ENCODE measurements around the gene C6orf89.

The C6orf89 gene, protein sequence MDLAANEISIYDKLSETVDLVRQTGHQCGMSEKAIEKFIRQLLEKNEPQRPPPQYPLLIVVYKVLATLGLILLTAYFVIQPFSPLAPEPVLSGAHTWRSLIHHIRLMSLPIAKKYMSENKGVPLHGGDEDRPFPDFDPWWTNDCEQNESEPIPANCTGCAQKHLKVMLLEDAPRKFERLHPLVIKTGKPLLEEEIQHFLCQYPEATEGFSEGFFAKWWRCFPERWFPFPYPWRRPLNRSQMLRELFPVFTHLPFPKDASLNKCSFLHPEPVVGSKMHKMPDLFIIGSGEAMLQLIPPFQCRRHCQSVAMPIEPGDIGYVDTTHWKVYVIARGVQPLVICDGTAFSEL

DNA sequence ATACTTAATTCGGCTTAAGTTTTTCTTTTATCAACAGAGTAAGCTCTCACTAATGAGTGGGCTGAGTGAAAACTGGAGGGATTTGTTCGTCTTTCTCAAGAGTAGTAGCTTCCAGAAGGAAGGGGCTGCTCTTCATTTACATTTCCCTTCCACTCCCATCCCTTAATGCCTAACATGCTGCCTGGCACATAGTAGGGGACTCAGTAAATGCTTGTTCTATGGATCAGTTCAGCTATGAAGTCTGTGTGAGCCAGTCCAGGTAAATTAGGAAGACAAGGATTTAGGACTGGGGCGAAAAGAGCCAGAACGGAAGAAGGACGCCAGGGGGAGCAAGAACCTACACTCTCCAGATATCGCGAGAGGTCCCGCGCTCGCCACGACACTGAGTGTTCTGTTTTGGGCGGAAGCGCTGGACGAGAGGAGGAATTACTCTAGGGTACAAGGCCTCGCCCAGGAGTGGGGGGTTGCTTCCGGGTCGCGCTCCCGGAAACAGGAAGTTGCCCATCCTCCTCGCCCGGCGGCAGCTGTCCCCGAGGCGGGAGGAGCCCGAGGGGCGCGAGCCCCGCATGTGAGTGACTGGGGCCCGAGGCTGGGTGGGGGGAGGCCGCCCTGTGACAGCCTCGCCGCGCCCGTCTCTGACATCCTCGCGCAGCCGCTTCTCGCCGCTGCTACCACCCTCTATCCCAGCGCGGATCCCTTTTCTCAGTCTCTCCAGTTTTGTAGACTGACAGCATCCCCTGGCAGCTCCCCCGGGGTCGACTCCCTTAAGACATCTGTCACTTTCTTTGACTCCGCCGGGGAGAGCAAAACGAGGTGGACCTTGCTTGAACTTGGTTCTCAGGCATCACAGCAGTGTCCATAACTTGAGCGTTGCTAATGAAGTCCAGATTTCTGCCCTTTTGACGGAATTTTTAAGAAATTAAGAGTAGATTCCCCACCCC, at the start of gene C6orf89:
Gene C6orf89 (plus strand): TSS at position 492 of the 941 bp plus-strand sequence. CDS start 13,493 bp downstream, outside the sequence.
- peak; percentile 100 for DNase-seq

DNA sequence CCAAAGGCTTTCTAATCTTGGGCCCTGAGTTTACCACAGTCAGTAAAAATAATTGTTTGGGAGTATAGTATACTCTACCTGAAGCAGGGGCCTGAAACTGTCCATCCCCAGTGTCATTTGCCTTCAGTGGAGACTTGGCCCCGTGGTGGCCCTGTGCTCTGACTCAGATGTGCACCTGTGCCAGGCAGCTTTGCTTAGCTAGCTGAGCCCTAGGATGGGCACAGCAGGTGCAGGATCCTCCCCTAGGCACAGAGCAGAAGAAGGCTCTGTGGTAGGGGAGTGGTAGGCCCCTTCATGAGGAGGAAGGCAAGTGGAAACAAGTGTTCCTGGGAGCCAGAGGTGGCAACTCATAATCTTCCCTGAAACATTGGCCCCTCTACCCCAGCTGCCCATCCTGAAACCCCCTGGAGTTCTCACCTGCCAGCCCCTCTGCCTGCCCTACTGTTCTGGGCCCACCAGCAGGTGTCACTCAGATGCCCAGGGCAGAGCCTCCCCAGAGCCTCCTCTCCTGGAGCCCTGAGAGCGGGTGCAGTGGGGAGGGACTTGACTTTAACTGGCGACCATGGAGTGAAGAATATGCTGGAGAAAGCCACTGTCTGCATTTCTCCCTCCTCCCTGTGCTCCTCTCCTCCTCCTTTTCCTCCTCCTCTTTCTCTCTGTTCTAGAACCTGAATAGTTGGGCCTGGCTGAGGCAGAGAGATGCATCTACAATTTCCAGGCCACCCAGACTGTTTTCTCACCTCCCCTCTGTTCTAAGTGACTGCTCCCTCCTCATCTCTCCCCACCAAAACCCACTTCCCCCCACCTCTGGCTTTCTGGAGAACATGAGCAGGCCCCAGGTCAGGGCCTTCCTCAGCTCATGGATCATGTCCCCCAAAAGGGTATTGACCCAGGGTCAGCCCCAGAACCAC, 49.4 kb upstream of the C6orf89 start:
- DNase-seq = no peak

DNA sequence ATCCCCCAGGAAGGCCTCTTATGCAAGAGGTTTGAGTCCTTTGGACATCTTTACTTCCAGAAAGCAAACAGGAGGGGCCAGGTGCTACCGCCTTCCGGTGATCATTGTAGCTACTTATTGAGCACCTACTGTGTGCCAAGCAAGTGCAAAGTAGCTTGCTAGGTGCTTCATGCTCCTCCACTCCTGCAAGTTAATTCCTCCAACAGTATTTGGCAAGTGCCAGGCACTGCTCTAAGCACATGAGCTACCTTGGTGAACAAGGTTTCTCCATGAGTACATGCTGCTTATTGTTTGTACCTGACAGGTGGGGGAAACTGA, 48.8 kb upstream of the C6orf89 start:
- no peak for DNase-seq

DNA sequence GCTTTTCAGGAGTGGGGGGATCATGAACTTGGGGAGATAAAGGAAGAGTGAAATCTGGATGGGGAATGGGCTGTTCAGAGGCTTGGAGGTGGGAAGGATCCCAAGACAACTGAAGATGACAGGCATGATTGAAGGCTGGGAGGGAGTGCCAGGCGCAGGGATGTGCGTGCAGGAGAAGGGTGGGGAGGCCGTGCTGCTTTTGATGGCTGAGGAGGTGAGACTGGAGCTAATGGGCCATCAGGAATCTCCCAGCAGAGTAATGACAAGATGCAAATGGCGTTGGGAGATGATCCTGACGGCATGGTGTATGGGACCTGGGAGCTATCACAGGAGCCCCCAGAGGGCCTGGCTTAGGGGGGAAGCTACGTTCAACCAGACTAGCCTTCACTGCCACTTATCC, 48.1 kb upstream of the C6orf89 start:
- no peak for DNase-seq

DNA sequence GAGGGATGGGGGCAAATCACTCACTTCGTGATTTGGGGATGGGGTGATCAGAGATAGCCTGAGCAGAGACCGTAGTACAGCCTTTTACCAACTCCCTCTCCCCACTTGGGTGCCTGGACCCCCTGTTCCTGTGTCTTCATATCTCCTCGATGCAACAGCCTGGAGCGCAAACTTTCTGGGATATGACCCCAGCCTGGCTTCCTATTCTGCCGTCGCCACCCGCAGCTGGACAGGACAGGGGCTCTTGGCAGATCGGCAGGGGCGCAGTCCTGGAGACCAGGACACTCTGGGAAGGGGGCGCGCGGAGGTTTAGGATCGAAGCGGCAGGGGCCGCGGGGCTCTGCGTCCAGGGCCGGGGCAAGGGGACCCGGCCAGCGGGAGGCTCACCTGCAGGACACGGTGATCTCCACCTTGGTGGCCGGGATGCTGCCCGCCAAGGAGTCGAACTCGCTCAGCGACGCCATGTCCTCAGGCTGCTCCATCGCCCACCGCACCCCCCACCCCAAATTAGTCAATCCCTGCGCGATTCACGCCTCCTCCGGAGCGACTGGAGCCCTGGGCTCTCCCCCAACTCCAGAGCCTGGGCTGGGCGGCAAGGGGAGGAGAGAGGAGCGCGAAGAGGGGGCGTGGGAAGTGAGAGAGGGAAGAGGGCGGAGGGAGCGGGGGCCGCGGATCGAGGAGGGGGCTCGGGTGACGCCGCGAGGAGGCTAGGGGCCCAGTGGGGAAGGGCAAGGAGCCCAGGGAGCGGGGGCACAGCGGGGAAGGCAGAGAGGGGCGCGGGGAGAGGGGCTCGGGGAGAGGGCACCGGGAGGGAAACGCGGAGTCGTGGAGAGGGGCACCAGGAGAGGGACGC, 46.6 kb upstream of the C6orf89 start, which contains the start of gene CPNE5:
Gene CPNE5 (minus strand): TSS at position 549 of the 853 bp plus-strand sequence. CDS start 67 bp downstream, at position 482.
- peak; percentile 66 for DNase-seq

DNA sequence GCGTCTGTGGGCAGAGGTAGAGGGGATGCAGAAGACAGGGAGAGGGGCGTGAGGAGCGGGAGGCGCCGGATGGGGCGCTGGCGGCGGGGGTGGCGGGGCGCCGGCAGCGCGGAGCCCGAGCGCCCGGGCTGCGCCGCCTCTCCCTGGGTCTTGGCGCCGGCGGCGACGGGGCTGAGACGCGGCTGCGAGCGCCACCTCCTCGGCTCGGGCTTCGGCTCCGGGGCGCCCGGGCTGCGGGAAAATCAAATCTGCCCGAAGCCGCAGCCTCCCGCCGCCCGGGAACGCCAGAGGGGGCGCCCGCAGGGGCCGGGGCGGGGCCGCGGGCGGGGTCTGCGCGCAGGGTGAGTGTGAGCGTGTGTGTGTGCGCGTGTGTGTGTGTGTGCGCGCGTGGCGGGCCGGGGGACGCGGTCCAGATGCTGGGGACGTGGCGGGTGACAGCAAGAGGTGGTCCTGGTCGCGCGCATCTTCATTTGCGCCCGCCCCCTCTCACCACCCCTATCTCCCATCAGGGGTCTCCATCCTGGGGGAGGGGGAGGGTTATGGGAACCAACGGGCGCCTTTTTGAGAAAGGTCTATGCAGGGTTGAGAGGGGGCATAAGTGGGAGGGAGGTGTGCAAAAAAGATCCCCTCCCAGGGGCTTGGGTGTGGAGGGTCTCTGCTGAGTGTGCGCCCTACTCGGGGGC, 45.9 kb upstream of the C6orf89 start:
- peak; percentile 70 for DNase-seq

DNA sequence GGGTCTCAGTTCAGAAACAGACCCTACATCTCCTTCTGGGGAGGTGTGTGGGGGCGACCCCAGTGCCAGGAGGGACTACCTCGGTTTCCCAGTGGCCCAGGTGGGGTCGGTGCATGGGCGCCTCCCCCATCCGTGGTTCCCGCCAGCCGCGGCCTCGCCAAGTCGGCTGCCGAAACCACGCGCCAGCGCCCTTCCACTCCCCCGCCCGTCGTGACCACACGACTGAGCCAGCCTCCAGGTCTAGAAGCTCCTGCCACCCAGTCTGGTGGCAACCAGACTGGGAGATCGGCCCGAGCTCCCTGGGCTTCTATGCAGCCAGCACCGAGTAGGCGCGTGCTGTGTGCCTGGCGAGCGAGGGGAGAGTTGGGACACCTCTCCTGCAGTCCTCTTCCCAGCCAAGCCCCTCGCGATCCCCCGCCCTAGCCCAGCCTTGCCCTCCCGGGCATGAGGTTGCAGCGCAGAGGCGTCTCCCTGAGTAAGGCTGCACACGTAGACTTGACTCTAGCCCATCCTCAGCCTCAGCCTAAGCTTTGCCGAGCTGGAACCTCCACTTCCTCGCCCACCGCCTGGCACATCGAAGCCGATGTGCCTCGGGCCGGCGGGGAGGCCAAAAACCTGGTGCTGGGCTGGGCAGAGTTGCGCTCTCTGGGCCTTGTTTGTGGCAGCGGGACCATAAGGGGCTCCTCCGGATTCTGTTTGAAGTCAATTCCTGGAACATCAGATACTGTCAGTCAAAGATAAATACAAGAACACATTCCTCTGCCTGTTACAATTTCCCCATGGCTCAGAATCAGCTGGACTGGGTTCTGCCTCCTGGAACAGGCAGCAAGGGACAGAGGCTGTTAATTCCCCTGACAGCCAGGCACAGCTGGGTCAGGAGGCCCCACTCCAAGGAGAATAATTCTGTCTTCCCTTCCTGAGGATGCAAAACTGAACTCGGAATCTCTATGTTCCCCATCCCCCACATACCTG, 45.0 kb upstream of the C6orf89 start:
- no peak for DNase-seq

DNA sequence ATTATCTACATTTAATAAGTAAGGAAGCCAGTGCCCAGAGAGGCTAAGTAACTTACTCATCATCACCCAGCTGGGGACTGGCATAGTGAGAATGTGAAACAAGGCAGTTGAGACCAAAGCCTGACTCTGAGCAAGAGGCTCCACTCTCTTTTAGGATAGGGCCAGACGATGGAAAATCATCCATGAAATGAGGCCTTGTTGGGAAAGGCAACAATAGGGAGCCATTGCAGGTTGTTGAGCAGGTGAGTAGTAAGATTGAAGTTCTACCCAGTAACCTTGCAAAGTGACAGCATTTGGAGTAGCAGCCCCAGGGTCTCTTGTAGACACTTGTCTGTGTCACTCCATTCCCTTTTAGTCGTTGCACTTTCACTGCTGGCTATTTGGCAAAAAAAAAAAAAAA, 44.0 kb upstream of the C6orf89 start:
- DNase-seq = no peak

DNA sequence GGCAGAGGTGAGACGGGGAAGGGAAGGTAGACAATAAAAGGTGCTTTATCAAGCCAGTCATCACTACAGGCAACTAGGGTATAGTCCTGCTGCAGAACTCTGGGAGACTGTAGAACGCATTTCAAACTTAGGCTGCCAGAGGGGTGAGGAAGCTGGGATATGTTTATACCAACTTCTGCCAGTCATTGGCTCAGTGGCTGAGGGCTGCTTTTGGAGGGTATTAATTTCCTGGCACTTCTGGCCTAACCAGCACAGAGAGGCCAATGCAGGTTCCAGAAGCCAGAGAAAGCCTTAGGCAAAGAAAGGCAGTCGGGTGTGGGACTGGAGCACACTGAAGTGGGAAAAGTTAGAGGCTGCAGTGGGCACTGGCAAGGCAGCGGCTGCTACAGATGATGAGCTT, 42.6 kb upstream of the C6orf89 start:
- DNase-seq = no peak

DNA sequence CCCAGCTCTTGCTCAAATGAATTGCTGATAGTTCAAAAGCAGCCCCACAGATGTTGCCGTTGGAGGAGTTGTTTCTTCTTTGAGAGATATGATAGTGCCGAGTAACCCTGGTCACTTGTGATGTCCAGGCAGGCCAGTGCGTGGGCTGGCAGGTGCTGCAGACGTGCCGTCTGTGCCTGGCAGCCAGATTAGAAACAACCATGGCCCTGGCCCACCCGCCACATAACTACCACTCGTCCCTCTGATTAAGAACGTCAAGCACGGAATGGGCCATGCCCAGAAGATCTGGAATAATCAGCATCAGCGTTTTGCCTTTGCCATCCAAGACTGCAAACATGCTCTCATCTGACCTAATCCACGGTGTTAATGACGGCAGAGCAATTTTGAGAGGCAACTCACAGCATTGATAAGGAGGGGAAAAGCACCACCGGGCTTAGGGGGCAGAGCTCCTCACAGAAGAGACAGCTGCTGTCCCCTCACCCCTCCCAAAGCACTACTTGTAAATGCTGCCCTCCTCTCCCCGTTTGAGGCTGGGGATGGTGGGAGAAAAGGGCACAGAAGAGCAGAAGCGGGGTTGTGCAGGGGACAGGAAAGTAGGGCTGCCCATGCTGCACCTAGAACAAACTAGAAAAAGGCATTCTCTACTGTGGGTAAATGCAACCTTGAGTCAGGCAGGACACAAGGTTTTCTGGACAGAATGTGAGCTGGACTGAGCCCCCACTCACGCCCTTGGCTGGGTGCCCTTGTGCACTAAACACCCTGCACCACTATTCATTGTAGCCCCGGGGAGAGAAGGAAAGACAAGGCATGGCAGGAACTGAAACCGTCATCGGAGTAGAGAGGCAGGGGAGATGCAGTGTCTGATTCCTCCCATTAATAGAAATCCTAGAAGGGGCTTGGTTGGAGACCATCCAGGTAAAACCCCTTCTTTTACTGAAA, 41.3 kb upstream of the C6orf89 start:
- peak; percentile 72 for DNase-seq

DNA sequence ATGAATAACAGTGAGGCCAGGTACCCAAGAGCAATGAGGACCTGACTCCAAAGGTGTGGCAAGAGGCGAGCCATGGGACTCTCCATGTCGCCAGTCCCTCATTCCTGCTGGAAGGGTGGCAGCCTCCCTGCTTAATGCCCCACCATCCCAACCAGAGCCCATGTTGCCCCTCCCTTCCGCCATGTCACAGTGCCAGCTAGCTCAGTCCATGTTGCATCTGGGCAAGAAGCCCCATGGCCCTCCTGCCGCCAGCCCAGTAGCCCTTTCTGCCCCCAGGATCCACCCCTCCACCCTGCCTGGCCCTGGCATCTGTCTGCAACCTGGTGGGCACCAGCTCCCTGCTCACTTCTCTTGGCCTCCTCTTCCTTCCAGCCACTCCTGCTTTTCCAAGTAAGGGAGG, 40.5 kb upstream of the C6orf89 start:
- no peak for DNase-seq

DNA sequence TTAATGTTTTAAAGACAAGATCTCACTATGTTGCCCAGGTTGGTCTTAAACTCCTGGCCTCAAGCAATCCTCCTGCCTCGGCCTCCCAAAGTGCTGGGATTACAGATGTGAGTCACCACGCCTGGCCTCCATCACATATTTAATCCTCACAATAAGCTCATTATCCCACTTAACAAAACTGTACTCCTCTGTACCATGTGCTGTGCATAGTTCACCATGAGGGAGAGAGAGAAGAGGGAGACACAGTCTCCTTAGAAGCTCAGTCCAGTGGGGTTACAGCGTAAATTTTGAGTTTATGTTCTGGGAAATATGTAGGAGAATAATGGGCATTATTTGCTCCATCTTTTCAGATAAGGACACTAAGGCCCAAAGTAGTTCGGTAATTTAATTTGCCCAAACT, 38.6 kb upstream of the C6orf89 start:
- DNase-seq = peak; percentile 92

DNA sequence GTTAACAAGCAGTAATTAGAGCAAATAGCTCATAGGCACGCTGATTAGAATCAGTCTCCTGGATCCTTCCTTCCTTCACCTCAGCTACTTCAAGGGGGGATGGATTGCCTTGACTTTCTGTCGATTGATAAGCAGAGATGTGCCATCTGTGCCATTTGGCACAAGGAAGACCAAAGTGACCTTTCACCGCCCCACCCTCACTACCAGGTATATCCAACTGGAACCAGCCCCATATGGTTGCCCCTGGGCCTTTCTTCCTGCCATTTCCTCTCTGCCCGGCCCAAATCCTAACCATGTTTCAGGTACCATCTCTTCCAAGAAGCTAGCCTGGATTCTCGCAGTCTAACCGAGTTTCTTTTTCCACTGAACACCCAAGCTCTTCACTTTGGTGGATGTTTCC, 37.8 kb upstream of the C6orf89 start:
- DNase-seq = no peak

DNA sequence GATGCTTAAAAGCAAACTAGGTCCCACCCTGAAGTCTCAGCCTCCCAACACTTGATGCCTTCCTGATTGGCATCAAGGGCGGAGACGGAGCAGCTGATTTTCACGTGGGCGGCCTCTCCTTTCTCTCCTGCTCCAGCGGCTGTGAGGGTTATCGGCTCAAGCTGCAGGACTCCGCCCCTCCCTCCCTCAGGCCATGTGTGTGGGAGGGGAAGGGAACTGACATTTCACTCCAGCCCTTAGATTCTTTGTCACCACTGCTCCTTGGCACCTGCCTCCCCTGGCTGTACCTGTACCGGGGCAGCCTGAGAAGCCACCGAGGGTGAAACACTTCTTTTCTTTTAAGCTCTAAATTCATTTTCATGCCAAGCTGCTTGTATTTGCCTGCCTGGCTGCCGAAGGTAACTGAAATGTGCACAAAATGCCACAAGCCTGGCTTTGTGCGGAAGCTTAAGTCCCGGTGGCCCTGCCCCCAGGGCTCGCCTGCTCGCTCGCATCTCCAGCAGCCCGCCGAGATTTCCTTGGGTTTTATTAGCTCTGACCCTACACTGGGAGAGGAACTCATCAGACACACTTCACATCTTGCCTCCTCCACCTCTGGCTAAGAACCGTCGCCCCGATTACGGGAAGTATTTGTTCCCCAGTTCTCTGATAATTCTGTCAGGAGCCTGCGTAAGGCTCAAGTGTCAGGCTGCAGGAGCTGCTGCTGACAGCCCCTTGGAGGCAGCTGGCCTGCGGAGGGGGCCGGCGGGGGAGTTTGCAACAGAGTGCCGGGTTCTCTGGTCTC, 36.9 kb upstream of the C6orf89 start:
- DNase-seq = peak; percentile 96

DNA sequence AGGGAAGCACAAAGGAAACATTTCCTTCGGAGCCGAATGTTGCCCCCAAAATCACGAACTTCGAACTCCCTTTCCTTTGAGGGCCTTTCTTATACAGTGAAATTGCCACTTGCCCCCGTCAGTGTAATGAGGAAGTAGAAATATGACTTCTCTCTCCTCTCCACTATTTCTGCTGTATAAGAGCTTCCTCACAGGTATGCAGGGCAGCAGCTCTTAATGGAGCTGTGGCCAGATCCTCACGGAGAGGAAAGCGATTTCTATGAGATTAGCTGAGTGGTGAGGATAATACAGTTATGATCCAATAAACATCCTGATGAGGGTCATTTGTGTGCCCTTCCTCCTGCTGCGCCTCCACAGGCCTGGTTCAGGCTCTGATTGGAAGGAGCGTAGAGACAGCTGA, 35.7 kb upstream of the C6orf89 start:
- peak; percentile 88 for DNase-seq

DNA sequence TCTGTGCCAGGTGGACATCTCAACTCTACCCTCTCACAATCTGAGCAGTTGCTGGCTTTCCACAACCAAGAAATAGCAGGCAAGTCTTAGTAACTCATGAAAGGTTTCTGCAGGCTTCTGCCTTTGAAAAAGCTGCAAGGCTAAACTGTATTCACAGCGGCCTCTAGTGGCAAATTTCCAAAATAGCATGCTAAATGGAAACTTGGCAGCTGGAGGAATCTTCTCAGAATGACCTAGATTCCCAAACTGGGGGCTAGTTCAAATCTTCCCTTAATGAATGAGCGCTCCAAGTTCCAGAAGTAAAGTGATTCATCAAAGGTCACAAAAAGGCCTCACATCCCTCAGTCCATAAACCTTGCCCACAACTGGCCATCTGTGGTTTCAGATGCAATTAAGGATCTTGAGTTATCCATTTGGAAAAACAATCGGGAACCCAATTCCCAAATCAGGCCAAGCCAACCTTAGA, 34.6 kb upstream of the C6orf89 start:
- DNase-seq = peak; percentile 88

DNA sequence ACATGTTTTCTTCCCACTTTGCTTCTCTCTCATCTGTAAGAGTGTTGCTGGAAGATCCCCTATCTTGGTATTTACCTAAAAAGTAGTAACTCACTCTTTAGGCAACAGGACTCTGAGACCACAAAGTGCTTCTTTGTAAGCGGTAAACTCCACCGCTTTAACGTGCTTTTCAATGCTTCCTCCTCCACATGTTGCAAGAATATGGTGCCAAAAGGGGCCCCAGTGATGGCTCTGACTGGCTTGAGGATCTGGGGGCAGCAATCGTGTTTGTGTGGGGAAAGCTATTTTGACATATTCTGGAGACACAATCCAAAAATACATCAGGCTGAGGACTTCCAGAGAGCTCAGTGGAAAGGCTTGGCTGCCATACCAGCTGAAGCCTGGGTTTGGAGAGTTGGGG, 34.1 kb upstream of the C6orf89 start:
- no peak for DNase-seq
